Stimulated activated memory B cell treated with anti-CD40 and anti-IgM and Interleukin-4, amounts not matched to agents 10 μg/mL and 1 μg/mL and 100 μg/mL, for 72 hours (primary cell): ENCODE results near the gene EME1.
A peak's percentile ranks its signal among the peaks of the same experiment; 100 is the strongest.

Experiments used
- ATAC-seq: fragments of 150-1000 bp; cut with Tn5 transposase; 2 replicates; pipeline ENCODE4 v1.10.0; 2021
- H3K27ac Mint-ChIP-seq: one replicate; pipeline ENCODE4 v1.8.0; 2022; ENCODE audit warnings: mild to moderate bottlenecking, mixed read lengths
- H3K27me3 Mint-ChIP-seq: one replicate; pipeline ENCODE4 v1.8.0; 2022; ENCODE audit warnings: mixed read lengths
- H3K36me3 Mint-ChIP-seq: one replicate; pipeline ENCODE4 v1.8.0; 2022; ENCODE audit warnings: mixed read lengths
- H3K4me1 Mint-ChIP-seq: one replicate; pipeline ENCODE4 v1.8.0; 2022; ENCODE audit warnings: mixed read lengths
- H3K4me3 Mint-ChIP-seq: one replicate; pipeline ENCODE4 v1.8.0; 2022; ENCODE audit warnings: mild to moderate bottlenecking, moderate library complexity, mixed read lengths
- H3K9me3 Mint-ChIP-seq: one replicate; pipeline ENCODE4 v1.8.0; 2022; ENCODE audit warnings: mixed read lengths

The EME1 gene

GRCh38 chr17:50365649-50366393 lies 7.2 kb upstream of the EME1 start:
- Mint-ChIP-seq H3K9me3 (no peaks in the 10 kb centered on the region), H3K4me3 (no peak overlapping the region), H3K36me3 (peaks cover 24% of the 10 kb centered on the region), H3K27ac (no peak overlapping the region), H3K27me3 (no peaks in the 10 kb centered on the region), H3K4me1 (peaks cover 10% of the 10 kb centered on the region)
- no peak for ATAC-seq

DNA sequence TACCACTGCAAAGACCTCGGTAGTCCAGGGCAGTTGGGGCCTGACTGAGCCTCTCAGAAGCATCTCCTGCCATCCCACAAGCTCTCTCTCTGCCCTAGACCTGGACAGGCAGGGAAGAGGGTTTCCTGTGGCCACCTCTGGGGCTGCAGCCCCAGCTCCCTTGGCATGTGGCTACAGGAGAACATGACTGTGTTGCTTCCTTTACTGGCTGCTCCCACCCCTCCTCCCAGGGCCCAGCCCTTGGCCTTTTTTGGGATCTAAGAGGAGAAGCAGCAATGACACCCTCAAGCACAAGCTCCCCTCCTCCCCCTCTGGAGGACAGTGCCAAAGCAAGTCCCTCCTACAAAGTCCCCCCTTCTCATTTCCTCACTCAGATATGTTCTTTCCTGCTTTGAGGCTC lies 5.6 kb upstream of the EME1 start:
- H3K9me3 Mint-ChIP-seq = no peaks in the 10 kb centered on the region
- ATAC-seq = no peak
- H3K36me3 Mint-ChIP-seq = peaks cover 32% of the 10 kb centered on the region
- H3K4me1 Mint-ChIP-seq = peaks cover 15% of the 10 kb centered on the region
- H3K27me3 Mint-ChIP-seq = no peaks in the 10 kb centered on the region
- H3K27ac Mint-ChIP-seq = no peak overlapping the region
- H3K4me3 Mint-ChIP-seq = no peak overlapping the region

DNA sequence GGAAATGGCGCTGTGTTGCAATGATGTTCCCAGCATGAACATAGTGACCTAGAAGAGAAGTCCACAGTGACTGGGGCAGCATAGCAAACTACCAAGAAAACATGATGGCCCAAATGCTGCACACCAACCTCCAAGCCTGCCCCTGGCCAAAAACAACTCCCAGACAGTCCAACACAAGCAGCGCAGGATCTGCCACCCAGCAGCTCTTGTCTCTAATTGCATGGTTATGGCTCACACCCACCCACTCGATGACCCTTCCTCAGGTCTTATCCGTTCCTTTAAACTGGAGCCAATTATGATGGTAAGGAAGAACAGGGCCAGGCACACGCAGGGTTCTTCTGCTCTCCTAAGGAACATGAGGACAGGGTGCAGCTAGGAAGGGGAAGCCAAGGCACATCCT lies 3.0 kb upstream of the EME1 start:
- no peak for ATAC-seq
- peaks cover 26% of the 10 kb centered on the region for H3K36me3 Mint-ChIP-seq

DNA sequence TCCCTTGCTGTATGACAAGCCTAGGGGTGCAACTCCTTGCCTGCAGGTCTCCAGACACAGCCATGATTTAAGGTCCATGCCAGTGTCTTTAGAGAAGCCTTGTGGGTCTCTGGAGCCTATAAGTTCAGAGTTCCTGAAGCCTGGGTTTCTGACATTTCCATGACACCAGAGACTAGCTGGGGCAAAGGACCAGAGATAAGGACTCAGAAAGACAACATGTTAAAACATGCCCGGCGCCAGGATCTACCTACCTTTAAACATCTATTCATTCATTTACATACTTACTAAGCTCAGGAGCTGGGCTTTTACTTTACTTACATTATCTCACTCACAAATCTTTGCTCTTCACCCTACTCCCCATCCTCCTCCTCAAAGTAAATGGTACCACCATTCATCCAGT lies 1.5 kb upstream of the EME1 start:
- H3K27me3 Mint-ChIP-seq = no peaks in the 10 kb centered on the region
- H3K27ac Mint-ChIP-seq = peak overlapping the region; percentile 96
- peaks cover 18% of the 10 kb centered on the region for H3K4me1 Mint-ChIP-seq

More for the DNA sequence above, 3.0 kb upstream of the EME1 start:
- Mint-ChIP-seq H3K9me3 (no peaks in the 10 kb centered on the region), H3K27me3 (no peaks in the 10 kb centered on the region), H3K4me3 (no peak overlapping the region), H3K27ac (no peak overlapping the region), H3K4me1 (peaks cover 18% of the 10 kb centered on the region)

DNA sequence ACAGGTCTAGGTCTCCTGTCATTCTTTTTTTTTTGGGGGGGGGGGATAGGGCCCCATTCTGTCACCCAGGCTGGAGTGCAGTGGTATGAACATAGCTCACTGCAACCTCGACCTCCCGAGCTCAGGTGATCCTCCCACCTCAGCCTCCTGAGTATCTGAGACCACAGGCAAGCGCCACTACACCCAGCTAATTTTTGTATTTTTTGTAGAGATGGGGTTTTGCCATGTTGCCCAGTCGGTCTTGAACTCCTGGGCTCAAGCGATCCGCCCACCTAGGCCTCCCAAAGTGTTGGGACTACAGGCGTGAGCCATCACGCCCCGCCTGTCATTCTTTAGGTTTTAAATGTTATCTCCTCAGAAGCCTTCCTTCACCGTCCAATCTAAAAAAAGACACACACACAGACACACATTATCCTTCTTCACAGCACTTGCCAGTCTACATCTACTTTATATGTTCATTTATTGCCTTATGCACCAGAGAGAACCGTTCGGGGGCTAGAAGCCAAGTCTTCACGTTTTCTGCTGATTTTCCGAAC lies 739 bp upstream of the EME1 start:
- Mint-ChIP-seq H3K4me1 (peaks cover 18% of the 10 kb centered on the region), H3K27me3 (no peaks in the 10 kb centered on the region), H3K9me3 (no peaks in the 10 kb centered on the region), H3K36me3 (peaks cover 19% of the 10 kb centered on the region), H3K27ac (peak overlapping the region; percentile 96), H3K4me3 (peak overlapping the region; percentile 93)
- ATAC-seq = no peak

More for the DNA sequence above, 1.5 kb upstream of the EME1 start:
- H3K36me3 Mint-ChIP-seq = peaks cover 19% of the 10 kb centered on the region
- H3K9me3 Mint-ChIP-seq = no peaks in the 10 kb centered on the region
- peak overlapping the region; percentile 93 for H3K4me3 Mint-ChIP-seq
- no peak for ATAC-seq

GRCh38 chr17:50373705-50374104 lies 676 bp downstream of the EME1 start:
- Mint-ChIP-seq H3K27me3 (no peaks in the 10 kb centered on the region), H3K4me3 (peak overlapping the region; percentile 93), H3K36me3 (peaks cover 8% of the 10 kb centered on the region), H3K27ac (peak overlapping the region; percentile 96), H3K4me1 (peaks cover 18% of the 10 kb centered on the region), H3K9me3 (no peaks in the 10 kb centered on the region)
- no peak for ATAC-seq

DNA sequence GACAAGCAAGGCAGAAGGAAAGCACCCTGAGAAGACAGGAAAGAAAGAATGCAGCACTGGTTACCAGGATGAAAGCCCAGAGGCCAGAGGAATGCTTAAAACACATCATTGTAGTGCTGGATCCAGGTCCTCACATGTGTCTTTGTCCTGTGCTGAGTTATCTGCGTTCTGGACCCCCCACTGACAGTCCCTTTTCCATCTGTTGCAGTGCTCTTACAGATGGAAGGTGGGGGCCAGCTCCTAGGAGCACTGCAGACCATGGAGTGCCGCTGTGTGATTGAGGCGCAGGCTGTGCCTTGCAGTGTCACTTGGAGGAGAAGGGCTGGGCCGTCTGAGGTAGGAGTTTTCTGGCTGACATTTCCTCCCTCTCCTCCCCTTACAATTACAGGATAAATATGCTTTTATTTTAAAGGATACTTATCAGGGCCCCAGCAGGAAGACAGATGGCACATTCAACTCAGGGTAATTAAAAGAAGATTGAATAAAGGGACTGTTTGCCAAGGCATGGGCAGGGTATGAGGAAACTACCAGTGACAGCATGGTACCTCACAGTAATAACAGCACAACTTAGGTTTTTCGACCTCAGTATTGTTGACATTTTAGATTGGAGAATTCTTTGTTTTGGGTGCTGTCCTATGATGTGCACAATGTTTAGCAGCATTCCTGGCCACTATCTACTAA lies 3.0 kb downstream of the EME1 start:
- Mint-ChIP-seq H3K4me1 (peaks cover 18% of the 10 kb centered on the region), H3K4me3 (no peak overlapping the region), H3K36me3 (peaks cover 11% of the 10 kb centered on the region), H3K27ac (no peak overlapping the region), H3K9me3 (no peaks in the 10 kb centered on the region), H3K27me3 (no peaks in the 10 kb centered on the region)
- no peak for ATAC-seq

DNA sequence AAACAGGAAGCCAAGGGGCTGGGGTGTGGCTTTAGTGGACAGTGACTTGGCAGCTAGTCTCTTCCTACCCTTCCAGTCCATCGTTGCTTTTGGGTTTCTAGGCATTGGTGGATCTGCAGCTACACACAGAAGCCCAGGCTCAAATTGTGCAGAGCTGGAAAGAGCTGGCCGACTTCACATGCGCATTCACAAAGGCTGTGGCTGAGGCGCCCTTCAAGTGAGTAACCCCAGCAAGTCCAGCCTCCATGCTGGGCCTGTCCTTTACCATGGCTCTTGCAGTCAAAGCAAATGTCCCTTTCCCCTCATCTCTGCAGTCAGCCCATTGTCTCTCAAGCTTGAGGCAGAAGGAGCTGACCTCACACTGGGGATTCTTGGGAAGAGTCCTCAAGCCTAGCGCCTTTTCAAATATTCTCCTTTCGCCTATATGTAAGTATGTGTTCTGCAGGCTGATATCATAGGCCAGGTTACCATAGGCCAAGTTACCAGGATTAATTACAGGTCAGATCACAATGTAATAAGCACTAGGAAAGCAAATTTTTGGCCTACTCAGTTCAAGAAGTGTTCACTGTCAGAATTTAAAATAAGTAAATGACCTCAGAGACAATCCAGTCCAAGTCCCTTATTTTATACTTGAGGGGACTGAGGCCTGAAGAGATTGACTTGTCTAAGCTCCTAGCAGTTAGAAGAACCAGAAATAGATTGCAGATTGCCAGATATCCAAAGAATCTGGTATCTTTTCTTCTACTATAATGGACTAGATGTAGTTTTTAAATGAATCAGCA lies 6.5 kb downstream of the EME1 start:
- ATAC-seq = no peak
- no peak overlapping the region for H3K4me3 Mint-ChIP-seq
- H3K36me3 Mint-ChIP-seq = peaks cover 25% of the 10 kb centered on the region
- no peak overlapping the region for H3K27ac Mint-ChIP-seq
- H3K4me1 Mint-ChIP-seq = no peaks in the 10 kb centered on the region
- no peaks in the 10 kb centered on the region for H3K9me3 Mint-ChIP-seq
- no peaks in the 10 kb centered on the region for H3K27me3 Mint-ChIP-seq

DNA sequence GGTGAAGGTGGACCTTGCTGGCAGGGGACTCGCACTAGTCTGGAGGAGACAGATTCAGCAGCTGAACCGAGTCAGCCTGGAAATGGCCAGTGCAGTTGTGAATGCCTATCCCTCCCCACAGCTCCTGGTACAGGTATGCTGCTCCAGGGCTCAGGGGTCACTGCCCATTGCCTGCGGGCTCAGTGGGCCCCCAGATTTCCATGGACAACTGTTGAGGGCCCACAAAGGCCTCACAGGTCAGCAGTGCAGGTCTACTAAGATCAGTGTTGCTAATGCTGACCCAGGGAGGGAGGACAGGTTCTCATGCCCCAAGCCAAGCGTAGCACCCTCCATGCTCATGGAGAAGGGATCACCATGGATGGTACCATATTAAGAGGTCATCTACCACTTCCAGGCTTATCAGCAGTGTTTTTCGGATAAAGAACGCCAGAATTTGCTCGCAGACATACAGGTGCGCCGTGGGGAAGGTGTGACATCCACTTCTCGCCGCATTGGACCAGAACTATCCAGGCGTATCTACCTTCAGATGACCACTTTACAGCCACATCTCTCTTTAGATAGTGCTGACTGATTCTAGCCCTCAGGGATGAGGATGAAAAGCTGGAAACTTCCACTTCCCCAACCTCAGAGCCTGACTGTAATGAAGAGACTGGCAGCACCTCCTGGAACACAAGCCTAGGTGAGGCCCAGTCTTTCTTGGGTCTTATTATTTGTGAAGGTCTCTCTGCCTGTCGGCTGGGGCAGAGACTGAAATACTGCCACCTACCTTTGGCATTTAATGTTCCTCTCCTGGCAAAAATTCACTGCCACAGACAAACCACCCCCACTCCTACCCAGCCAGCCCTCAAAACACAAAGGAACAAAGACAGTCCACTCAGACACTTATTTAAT lies 7.6 kb downstream of the EME1 start:
- H3K4me3 Mint-ChIP-seq = no peak overlapping the region
- no peak overlapping the region for H3K27ac Mint-ChIP-seq
- no peaks in the 10 kb centered on the region for H3K4me1 Mint-ChIP-seq
- no peaks in the 10 kb centered on the region for H3K27me3 Mint-ChIP-seq
- ATAC-seq = no peak
- no peaks in the 10 kb centered on the region for H3K9me3 Mint-ChIP-seq
- peaks cover 33% of the 10 kb centered on the region for H3K36me3 Mint-ChIP-seq

DNA sequence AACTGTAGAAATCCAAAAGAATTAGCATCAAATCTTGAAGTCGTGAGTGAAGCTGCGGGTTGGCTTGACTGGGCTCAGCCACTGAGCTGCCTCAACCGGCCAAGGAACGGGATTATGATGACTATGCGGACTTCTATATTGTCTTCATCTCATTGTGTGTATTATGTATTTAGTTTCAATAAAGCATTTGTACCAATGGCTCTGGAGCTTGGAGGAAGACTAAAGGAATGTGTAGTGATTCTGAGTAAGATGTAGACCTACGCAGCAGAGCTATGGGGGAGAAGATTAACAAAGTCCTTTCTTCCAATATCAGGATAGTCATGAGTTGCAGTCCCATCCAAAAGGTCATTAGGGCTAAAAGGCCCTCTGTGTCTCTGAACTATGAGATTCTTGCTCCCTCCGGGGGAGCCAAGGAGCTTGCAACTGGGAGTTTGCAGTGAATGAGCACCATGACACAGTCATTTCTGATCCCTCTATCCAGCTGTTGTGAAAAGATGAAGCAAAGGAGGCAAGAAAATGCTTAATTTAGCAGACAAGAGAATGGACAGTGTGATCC lies 8.3 kb downstream of the EME1 start:
- H3K4me3 Mint-ChIP-seq = no peak overlapping the region
- ATAC-seq = no peak
- no peaks in the 10 kb centered on the region for H3K4me1 Mint-ChIP-seq
- H3K9me3 Mint-ChIP-seq = no peaks in the 10 kb centered on the region
- peaks cover 40% of the 10 kb centered on the region for H3K36me3 Mint-ChIP-seq
- no peaks in the 10 kb centered on the region for H3K27me3 Mint-ChIP-seq
- no peak overlapping the region for H3K27ac Mint-ChIP-seq

- H3K4me1 Mint-ChIP-seq = no peaks in the 10 kb centered on the region
- no peak overlapping the region for H3K27ac Mint-ChIP-seq
- H3K36me3 Mint-ChIP-seq = peaks cover 46% of the 10 kb centered on the region
- H3K27me3 Mint-ChIP-seq = no peaks in the 10 kb centered on the region
- no peak for ATAC-seq
- no peak overlapping the region for H3K4me3 Mint-ChIP-seq
- H3K9me3 Mint-ChIP-seq = no peaks in the 10 kb centered on the region
Measured at GRCh38 chr17:50381920-50382319, 8.9 kb downstream of the EME1 start.

DNA sequence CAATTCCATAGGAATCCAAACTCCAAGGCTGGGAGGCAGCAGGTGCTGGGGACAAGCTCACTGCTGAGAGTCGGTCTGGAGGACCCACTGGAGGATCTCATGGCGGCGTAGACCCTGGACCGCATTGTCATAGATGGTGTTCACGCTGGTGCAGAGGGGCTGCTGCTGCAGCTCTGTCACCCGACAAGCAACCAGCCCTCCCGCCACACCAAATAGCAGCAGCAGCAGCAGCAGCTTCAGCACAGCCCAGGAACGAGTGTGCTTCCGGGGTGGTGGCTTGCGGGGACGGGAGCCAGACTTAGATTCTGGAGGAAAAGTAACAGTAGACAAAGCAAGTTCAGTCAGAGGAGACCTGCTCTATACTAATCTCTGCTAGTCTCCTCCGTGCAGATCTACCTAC lies 9.9 kb downstream of the EME1 start:
- no peak overlapping the region for H3K4me3 Mint-ChIP-seq
- H3K36me3 Mint-ChIP-seq = peaks cover 56% of the 10 kb centered on the region
- peaks cover 5% of the 10 kb centered on the region for H3K4me1 Mint-ChIP-seq
- H3K27ac Mint-ChIP-seq = no peak overlapping the region
- no peak for ATAC-seq
- no peaks in the 10 kb centered on the region for H3K9me3 Mint-ChIP-seq
- no peaks in the 10 kb centered on the region for H3K27me3 Mint-ChIP-seq

DNA sequence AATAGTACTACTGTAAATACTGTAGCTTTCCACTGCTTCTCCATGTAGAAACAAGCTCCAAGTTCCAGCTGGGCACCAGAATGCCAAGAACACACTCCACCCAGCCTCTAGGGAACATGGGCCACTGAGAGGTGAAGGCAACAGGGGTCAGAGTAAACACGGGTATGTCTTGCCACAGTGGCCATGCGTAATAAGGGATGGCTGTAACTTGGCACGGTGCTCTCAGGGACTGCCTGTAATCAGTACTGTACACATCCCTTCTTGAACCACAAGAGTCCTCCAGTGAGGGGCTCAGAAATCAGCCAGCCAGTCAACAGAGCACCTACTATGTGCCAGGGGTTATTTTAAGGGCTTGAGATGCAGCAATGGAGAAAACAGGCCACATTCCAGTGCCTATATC lies 13.5 kb downstream of the EME1 start:
- H3K36me3 Mint-ChIP-seq = peaks cover 73% of the 10 kb centered on the region
- H3K27me3 Mint-ChIP-seq = no peaks in the 10 kb centered on the region
- H3K4me3 Mint-ChIP-seq = no peak overlapping the region
- H3K4me1 Mint-ChIP-seq = peaks cover 18% of the 10 kb centered on the region
- H3K27ac Mint-ChIP-seq = no peak overlapping the region
- H3K9me3 Mint-ChIP-seq = no peaks in the 10 kb centered on the region
- ATAC-seq = no peak

DNA sequence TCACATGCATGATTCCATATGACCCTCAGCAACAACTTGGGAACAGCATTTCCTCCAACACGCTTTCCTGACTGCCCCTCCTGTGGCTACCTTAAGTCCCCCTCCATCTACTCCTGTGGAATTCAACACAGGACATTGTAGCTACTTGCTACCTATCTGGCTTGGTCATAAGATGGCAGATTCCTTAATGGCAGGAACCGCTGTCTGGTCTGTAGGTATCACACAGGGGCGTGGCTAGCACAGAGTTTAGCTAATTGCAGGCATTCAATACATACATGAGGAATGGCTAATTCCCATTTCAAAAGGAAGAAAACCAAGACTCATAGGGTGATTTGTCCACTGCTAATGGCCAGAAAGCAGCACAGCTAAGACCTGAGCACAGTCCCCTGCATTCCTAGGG lies 15.7 kb downstream of the EME1 start:
- no peak for ATAC-seq
- Mint-ChIP-seq H3K9me3 (no peaks in the 10 kb centered on the region), H3K27ac (no peak overlapping the region), H3K4me1 (peaks cover 32% of the 10 kb centered on the region), H3K4me3 (no peak overlapping the region), H3K36me3 (peaks cover 78% of the 10 kb centered on the region), H3K27me3 (no peaks in the 10 kb centered on the region)
